Measurements from ENCODE around the gene MACROD1. TPM values are rescaled to one million over a fixed set of nuclear protein-coding genes. Genes with fewer than 3 reads are reported as not detected.

The MACROD1 gene
- total and polyA plus RNA-seq, 2 experiments from 2014 or later, result 21.2 to 403 TPM

- Histone ChIP-seq H3K9me3 (ENCODE audit: low read depth) (no peaks in the 10 kb centered on the region), H2AFZ (no peak overlapping the region), H3K79me2 (ENCODE audit: insufficient read depth) (no peaks in the 10 kb centered on the region), H3K27ac (no peak overlapping the region), H3K36me3 (ENCODE audit: low read depth) (no peaks in the 10 kb centered on the region), H3F3A (ENCODE audit: insufficient read depth) (no peaks in the 10 kb centered on the region), H3K4me2 (ENCODE audit: unreplicated experiment) (no peak overlapping the region), H3K4me1 (ENCODE audit: insufficient read depth) (no peaks in the 10 kb centered on the region), H4K20me1 (ENCODE audit: insufficient read depth) (no peaks in the 10 kb centered on the region), H3K9ac (no peak overlapping the region), H3K27me3 (replicated peaks; ENCODE audit: insufficient read depth) (no peaks in the 10 kb centered on the region), H3K9me2 (ENCODE audit: insufficient read depth) (no peaks in the 10 kb centered on the region), H3K4me3 (no peak overlapping the region)
- TF ChIP-seq EZH2phosphoT487 (IDR thresholded peaks at IDR 0.05; ENCODE audit: insufficient read depth, low read depth) (no peak), EZH2 (IDR thresholded peaks at IDR 0.05; ENCODE audit: insufficient read depth, poor library complexity, severe bottlenecking) (no peak)
- DNase-seq, result no peak
- 92 to 94% methylated on average over 5 of the region's 5 CpGs for WGBS, 2 experiments (ENCODE audit: low coverage in 1 of 2, low lambda C conversion rate in 2 of 2, missing lambda C conversion rate in 2 of 2)
- in situ Hi-C loops (cut with MboI), result no loop called here
These were observed 122.4 kb downstream of the MACROD1 start for GRCh38 chr11:64043545-64043944.

- Histone ChIP-seq H3K4me3 (no peak overlapping the region), H3K9me3 (ENCODE audit: low read depth) (no peaks in the 10 kb centered on the region), H4K20me1 (ENCODE audit: insufficient read depth) (no peaks in the 10 kb centered on the region), H3K36me3 (ENCODE audit: low read depth) (no peaks in the 10 kb centered on the region), H3F3A (ENCODE audit: insufficient read depth) (no peaks in the 10 kb centered on the region), H3K79me2 (ENCODE audit: insufficient read depth) (no peaks in the 10 kb centered on the region), H3K9me2 (ENCODE audit: insufficient read depth) (no peaks in the 10 kb centered on the region), H3K4me2 (ENCODE audit: unreplicated experiment) (no peak overlapping the region), H3K9ac (no peak overlapping the region), H3K4me1 (ENCODE audit: insufficient read depth) (no peaks in the 10 kb centered on the region), H3K27ac (no peak overlapping the region), H2AFZ (no peak overlapping the region), H3K27me3 (replicated peaks; ENCODE audit: insufficient read depth) (no peaks in the 10 kb centered on the region)
- in situ Hi-C loops (cut with MboI), result no loop called here
- WGBS, 2 experiments (ENCODE audit: low coverage in 1 of 2, low lambda C conversion rate in 2 of 2, missing lambda C conversion rate in 2 of 2), result 83 to 96% methylated on average over 4 of the region's 4 CpGs
- no peak for DNase-seq
- TF ChIP-seq EZH2phosphoT487 (IDR thresholded peaks at IDR 0.05; ENCODE audit: insufficient read depth, low read depth) (no peak), EZH2 (IDR thresholded peaks at IDR 0.05; ENCODE audit: insufficient read depth, poor library complexity, severe bottlenecking) (no peak)
These were observed 123.6 kb downstream of the MACROD1 start for GRCh38 chr11:64042301-64042700.

- no peak for DNase-seq
- Histone ChIP-seq H3K9ac (no peak overlapping the region), H3K27ac (no peak overlapping the region), H3K4me3 (no peak overlapping the region), H3F3A (ENCODE audit: insufficient read depth) (no peaks in the 10 kb centered on the region), H3K4me1 (ENCODE audit: insufficient read depth) (no peaks in the 10 kb centered on the region), H3K4me2 (ENCODE audit: unreplicated experiment) (no peak overlapping the region), H3K9me3 (ENCODE audit: low read depth) (no peaks in the 10 kb centered on the region), H3K9me2 (ENCODE audit: insufficient read depth) (no peaks in the 10 kb centered on the region), H4K20me1 (ENCODE audit: insufficient read depth) (no peaks in the 10 kb centered on the region), H2AFZ (no peak overlapping the region), H3K36me3 (ENCODE audit: low read depth) (no peaks in the 10 kb centered on the region), H3K27me3 (replicated peaks; ENCODE audit: insufficient read depth) (no peaks in the 10 kb centered on the region), H3K79me2 (ENCODE audit: insufficient read depth) (no peaks in the 10 kb centered on the region)
- 79 to 91% methylated on average over 7 to 9 of the region's 9 CpGs for WGBS, 2 experiments (ENCODE audit: low coverage in 1 of 2, low lambda C conversion rate in 2 of 2, missing lambda C conversion rate in 2 of 2)
- in situ Hi-C loops (cut with MboI), result no loop called here
- TF ChIP-seq EZH2phosphoT487 (IDR thresholded peaks at IDR 0.05; ENCODE audit: insufficient read depth, low read depth), result no peak
- no peak for TF ChIP-seq EZH2 (IDR thresholded peaks at IDR 0.05; ENCODE audit: insufficient read depth, poor library complexity, severe bottlenecking)
These were observed 124.1 kb downstream of the MACROD1 start for GRCh38 chr11:64041846-64042245.

GRCh38 chr11:64040684-64041322, 125.1 kb downstream of the MACROD1 start:
- TF ChIP-seq EZH2phosphoT487 (IDR thresholded peaks at IDR 0.05; ENCODE audit: insufficient read depth, low read depth) (no peak), EZH2 (IDR thresholded peaks at IDR 0.05; ENCODE audit: insufficient read depth, poor library complexity, severe bottlenecking) (no peak)
- Histone ChIP-seq H3K9me3 (ENCODE audit: low read depth) (no peaks in the 10 kb centered on the region), H3K4me2 (ENCODE audit: unreplicated experiment) (no peak overlapping the region), H3K9ac (no peak overlapping the region), H3K27ac (no peak overlapping the region), H3K27me3 (replicated peaks; ENCODE audit: insufficient read depth) (no peaks in the 10 kb centered on the region), H3K4me1 (ENCODE audit: insufficient read depth) (no peaks in the 10 kb centered on the region), H3K4me3 (no peak overlapping the region), H3K9me2 (ENCODE audit: insufficient read depth) (no peaks in the 10 kb centered on the region), H3K36me3 (ENCODE audit: low read depth) (no peaks in the 10 kb centered on the region), H2AFZ (no peak overlapping the region), H4K20me1 (ENCODE audit: insufficient read depth) (no peaks in the 10 kb centered on the region), H3F3A (ENCODE audit: insufficient read depth) (no peaks in the 10 kb centered on the region), H3K79me2 (ENCODE audit: insufficient read depth) (no peaks in the 10 kb centered on the region)
- in situ Hi-C loops (cut with MboI), result no loop called here
- DNase-seq, result no peak
- 73 to 79% methylated on average over 17 to 20 of the region's 20 CpGs for WGBS, 2 experiments (ENCODE audit: low coverage in 1 of 2, low lambda C conversion rate in 2 of 2, missing lambda C conversion rate in 2 of 2)

All from GM23248 (cell line).